Amniotic epithelial cell (primary cell): ENCODE measurements around the gene GABRR2.
"Not testable (repeated sequence)": the region's sequence is repeated elsewhere in the genome, so short reads cannot be mapped to it uniquely, and the experiment has no call there.

ENCODE experiments used
- DNase-seq: peaks from one replicate; pipeline ENCODE4 v3.0.0-alpha.2; 2010; ENCODE audit warnings: low read depth

Gene GABRR2

DNA sequence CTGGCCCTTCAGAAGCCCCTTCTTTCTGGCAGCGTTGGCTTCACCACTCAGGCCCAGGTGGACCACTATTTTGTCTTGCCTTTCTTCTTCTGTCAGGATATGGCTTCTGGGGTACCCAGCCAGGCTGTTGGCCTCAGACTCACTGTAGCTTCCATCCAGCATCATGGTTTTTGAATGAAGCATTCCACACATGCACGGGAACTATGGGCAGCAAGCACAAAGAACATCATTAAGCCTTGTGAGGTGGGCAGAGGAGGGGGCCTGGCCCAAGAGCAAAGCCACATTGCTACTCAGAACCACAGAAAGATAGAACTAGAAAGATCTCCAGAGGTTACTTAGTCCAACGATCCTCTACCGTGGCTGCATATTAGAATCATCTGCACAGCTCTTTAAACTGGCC, 57.3 kb downstream of the GABRR2 start:
- DNase-seq, result no peak

DNA sequence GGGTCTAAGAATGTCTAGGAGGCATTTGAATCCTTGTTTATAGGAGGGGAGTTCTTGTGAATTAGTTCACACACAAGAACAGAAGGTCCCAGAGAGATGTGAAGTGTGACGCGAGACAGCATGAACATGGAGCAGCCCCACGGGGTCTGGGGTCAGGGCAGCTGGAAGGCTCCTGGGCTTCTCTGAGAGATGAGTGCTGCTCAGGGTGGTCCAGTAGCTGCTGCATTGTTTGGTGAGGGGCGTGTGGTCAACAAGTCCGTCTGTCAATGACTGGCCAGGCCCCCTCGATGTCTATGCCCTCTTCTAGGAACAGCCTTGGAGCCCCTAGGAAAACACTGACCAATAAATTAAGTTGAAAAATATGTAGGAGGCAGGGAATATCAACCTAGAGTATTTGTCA, 57.8 kb downstream of the GABRR2 start:
- DNase-seq, result no peak

DNA sequence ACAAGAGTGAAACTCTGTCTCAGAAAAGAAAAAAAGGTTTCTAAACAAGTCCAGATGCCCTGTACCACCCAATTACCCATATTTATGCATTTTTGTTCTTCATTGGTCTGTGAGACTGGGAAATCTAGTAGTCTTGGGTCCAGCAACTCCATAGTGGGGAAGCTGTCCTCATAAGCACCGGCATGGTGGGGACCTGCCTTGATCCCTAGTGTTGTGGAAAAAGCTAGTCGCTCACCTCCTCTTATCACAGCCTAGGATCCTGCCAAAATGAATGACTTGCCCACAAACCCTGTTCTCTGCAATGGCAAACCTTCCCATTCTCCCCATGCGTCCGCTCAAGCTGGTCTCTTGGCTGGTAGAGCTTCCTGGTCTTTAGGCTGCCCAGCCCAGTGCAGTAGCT, 59.7 kb downstream of the GABRR2 start:
- no peak for DNase-seq

DNA sequence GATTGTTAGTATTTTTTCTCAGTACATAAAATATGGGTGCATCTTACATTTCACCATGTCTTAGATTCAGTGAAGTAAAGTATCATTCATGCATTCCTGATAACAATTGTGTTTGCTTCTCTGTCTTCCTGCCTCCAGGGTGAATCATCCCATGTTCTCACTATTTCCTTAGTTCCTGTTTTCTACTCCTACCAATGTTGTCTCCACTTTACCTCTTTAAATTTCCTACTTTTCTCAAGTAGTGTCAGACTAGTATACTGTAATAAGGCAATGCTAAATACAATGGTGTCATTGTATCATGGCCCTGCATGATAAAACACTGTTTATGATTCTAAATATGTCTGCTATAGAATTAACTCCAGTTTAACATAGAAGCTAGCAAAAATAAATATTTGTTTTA, 60.5 kb downstream of the GABRR2 start:
- peak; percentile 9 for DNase-seq

DNA sequence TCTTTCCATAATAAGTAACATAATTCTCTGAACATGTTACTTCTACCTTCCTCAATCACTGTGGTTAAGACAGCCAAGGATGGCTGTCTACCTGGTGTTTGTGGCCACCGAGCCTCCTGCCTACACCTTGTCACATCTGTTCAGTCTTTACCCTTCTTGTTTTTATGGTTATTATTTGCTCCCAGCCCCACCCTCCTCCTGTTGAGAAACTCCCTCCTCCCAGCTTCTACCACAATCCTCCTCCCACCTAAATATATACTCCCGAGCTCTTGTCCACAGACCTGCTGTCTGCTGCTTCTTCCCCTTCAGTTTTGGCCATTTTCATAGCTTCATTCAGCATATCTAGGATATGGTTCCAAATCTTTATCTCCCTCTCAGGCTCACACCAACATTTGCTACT, 62.2 kb downstream of the GABRR2 start:
- no peak for DNase-seq

DNA sequence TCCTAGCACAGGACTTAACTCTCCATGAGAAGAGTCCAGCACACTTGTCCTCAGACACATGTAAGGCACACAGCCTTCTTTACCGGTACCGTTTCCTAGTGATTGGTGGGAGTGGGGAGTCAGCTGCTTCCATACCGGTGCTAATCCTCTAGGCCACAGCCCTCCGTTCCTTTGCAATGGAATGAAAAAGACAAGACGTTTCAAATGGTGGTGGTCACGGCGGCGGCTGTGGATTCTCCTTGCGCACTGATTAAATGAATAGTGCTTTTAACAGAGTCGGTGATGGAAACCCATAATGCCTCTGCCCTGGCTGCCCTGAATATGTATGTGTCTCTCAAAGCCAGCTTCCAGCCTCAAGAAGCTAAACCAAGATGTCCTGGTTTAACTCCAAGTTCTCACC, 63.1 kb downstream of the GABRR2 start:
- DNase-seq, result no peak

DNA sequence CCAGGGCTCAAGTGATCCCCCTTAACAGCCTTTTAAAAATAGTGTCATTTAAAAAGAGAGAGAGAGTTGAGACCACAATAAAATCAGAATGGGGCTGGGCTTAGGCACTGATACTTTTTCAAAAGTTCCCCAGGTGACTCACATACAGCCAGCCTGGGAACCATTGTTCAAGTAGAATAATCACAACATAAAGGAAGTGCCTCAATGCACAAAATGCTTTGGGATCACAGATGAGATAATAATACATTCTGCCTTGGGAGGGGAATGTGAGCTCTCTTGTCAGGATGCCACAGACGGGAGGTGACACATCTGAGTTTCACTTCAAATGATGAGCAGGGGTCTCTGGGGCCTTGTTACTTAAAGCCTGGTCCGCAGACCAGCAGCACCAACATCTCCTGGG, 63.9 kb downstream of the GABRR2 start:
- DNase-seq, result no peak

DNA sequence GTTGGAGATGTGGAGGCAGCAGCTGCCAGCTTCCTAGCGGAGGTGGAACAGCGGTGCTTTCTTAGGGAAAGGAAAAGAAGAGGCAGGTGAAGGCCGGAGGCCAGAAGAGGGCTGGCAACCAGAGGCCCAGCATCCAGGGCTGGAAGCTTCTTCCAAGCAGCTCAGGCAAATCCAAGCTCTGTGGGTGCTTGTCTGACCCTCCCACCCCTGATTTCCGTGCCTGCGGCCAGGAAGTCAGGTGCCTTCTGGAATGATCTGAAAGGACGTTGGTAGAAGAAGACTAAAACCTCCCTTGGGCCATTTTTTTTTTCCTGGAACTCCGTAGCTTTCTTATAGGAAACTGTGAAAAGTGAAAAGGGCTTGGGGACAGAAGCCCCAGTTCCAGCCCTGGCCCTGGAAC, 64.9 kb downstream of the GABRR2 start:
- DNase-seq, result no peak

DNA sequence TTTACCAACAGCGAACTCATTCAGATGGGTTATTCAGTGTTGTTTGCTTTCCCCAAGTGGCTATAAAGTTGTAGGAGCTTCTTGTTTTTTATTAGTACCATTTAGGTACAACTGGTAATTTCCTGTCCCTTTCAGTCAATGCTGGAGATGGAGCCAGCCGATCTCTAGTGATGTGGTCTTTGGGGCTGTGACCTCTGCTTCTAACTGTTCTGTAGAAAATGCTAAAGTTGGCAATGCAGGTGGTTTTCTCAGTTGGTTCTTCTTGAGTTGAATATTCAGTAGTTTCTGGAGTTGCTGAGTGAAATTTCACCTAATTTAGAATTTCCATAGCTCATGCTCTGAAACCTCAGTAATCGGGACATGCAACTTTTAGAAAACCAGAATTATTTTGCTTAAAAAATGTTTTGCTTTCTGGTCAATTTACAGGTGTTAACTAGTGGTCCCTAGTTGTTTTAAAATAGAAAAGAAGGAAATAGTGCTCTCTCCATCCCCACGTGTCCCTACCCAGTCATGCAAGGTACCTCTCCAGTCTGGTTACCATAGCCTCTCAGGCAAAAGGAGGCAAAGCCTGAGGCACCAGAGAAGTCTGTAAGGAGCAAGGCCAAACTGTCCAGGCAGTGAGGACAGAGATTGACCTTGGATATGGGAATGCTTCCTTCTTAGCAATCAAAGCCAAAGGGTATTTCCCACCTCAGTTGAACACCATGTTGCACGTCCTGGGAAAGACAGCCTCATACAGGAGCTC, 70.7 kb downstream of the GABRR2 start:
- DNase-seq, result no peak

DNA sequence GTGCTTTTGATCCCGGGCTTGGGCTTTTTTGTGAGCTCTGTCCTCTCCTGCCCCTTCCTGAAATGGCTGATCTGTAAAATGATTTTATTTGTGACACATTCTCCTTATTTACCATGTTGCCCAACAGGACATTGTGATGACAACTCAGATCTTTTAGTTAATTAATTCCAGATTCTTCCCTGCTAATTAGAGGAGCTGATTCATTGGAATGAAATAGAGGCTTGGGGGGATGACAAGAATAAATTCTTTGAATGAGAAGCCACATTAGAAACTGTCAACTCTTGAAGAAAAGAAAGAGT, 71.8 kb downstream of the GABRR2 start:
- no peak for DNase-seq

DNA sequence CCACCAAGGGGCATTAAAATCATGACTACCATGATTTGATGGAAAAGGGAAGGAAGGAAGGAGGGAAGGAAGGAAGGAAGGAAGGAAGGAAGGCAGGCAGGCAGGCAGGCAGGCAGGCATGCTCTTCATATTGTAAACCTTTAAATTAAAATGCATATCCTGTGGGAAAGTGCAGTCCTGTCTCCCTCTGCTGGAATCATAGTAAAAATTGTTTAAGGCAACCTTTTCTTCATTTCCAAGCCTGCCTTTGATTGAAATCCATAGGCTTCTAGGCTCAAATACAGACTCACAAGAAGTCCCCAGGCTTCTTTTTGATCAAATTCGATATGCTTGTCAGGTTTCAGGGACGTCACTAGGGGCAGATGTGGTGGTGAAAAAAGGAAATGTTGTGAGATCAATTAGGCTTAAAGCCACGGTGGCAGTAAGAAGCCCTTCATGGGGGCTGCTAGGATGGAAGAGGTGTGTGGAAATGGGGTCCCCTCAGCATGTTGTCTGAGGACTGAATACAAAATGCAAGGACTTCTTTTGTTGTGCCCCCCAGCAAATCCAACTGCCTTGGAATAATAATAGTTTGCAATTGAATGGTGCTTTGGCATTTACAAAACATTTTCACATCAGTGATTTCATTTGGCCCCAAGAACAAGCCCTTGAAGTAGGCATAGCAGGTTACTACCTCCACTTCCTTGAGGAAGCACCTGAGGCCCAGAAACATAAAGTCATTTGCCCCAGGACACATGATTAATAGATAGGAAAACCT, 72.3 kb downstream of the GABRR2 start:
- peak; percentile 54 for DNase-seq

DNA sequence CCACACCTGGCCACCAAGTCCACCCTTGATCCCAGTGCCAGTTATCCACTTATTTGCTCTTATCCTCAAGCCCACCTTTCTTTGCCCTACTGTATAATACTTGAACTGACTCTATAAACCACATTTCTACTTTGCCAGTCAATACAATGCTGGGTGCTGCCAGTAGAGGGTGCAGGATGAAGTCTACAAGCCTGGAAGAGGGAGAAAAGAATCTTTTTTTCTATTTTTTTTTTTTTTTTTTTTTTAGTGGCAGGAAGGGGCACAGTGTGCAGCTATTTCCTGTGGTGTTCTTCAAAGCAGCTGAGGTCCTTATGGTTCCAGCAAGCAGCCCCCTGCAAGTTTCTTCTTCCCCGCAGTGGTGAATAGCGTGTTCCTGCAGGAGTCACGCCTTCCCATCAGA, 75.8 kb downstream of the GABRR2 start:
- no peak for DNase-seq

DNA sequence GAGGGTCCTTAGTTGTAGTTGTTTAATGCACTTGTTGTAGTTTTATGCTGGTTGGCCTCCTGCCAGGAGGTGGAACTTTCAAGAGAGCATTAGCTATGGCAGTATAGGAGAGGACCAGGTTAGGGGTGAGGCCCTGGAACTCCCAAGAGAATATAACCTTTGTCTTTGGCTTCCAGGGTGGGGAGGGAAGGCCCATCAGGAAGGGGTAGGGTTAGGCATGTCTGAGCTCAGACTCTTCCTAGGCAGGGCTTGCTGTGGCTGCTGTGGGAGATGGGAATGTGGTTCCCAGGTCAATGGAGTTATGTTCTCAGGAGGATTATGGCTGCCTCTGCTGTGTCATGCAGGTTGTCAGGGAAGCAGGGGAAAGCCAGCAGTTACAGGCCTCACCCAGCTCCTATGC, 77.9 kb downstream of the GABRR2 start:
- DNase-seq, result no peak

DNA sequence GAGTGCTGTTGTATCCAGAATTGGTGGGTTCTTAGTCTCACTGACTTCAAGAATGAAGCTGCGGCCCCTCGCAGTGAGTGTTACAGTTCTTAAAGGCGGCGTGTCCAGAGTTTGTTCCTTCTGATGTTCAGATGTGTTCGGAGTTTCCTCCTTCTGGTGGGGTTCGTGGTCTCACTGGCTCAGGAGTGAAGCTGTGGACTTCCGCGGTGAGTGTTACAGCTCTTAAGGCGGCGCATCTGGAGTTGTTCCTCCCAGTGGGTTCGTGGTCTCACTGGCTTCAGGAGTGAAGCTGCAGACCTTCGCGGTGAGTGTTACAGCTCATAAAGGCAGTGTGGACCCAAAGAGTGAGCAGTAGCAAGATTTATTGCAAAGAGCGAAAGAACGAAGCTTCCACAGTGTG, 81.5 kb downstream of the GABRR2 start:
- not testable (repeated sequence) for DNase-seq

DNA sequence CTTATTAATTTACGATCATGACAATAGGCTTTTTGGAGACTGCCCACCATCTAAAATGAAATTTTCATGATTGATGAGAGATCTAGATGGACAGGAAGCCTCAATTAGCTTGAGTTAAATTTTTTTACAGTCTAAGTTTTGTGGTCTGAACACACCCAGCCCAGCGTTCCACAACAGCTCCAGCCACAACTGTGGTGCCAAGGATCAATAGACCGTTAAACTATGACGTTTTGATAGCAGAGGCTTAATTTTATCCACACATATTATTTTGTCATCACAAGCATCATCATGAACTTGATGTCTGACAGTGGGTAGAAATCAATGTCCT, 92.4 kb downstream of the GABRR2 start:
- DNase-seq, result no peak

DNA sequence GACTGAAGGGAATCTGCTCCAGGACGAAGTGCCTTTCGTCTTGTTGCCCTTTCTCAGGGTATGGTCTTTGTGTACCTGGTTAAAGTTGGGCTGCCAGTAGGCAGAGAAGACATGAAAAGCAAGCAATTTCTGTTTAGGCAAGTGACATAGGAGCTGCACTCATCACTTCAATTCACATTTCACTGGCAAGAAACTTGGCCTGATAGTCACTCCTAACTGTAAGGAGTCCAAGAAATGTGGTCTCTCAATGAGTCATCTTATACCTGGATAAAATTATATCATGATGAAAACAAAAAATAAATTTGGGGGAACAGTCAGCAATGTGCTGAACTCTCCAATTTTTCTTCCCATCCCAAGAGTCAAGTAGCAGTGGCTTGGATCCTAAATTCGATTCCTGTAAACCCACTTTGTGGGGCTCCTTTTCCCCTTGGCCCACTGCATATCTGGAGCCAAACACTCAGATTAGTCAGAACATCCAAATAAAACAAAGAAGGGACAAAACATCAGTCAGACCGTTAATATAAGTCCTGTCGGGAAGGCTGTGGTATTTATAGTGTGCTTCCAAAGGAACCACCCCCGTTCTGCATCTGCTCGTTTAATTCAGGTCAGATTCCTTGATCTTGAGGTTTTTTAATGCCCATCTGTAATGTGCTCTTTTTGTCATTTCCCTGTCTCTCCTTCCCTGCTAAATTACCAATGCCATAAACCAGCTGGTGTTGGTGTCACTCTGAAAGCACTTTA, 93.0 kb downstream of the GABRR2 start:
- peak; percentile 5 for DNase-seq

DNA sequence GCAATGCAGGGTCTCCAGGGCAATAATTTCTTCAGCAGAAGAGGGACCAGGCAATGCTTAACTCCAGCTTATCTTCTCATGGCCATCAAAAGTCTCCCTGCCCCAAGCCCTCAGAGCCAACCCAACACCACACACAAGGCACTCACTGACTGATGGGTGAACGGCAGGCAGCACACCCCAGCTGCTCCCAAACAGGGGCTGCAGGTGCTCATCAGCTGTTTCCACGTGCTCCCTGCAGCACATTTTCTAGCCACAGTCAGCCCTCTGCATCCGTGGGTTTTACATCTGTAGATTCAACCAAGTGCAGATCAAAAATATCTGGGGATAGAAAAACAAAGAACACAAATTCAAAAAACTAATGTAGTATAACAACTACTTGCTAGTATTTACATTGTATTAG, 94.0 kb downstream of the GABRR2 start:
- no peak for DNase-seq

DNA sequence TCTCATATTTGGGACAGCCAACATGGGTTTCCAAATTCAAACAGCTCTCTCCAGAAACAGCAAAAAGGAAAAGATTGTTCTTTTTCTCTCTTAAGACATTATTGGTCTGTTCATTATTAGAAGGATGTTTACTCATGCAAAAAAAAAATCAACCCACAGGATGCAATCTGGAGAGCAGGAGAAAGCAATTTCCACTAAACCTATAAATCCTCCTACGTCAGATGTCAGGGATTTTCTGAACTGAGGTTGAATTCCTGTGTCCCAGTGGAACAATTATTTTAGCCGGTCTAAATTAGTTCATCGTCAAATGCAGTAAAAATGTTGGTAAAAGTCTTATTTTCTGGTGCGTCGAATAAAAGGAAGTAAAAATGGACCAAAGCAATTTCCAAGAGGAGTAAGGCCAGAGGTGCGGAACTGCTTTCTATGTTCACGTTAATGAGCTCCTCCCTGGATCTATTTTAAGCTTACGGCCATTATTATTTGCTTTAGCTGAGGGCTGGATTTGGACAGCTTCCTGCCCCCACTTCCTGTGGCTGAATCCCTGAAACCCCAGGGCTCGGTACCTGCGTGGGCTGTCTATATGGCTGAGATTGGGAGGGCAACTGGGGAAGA, 97.7 kb downstream of the GABRR2 start, which contains the start of gene GABRR1:
GABRR1 (minus strand) TSS at position 60 of the 612 bp plus-strand sequence; CDS start at position 24, 36 bp downstream.
- no peak for DNase-seq

DNA sequence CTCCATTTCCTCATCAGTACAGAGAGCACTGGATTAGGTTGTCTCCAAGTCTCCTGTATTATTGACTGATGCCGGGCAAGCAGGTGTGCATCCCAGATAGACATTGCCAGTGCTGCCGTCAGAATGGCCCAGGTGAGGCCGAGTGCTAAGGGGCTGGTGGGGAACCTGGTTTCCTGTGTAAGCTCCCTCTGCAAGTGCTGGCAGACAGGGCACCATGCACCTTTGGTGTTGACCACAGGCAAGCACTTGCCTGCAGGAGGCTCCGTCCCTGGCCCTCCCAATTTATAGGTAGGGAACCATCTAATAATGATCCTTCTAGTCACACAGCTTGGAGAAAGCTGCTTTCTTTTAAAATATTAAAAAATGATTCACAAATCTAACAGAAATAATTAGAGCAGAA, 98.7 kb downstream of the GABRR2 start:
- no peak for DNase-seq

DNA sequence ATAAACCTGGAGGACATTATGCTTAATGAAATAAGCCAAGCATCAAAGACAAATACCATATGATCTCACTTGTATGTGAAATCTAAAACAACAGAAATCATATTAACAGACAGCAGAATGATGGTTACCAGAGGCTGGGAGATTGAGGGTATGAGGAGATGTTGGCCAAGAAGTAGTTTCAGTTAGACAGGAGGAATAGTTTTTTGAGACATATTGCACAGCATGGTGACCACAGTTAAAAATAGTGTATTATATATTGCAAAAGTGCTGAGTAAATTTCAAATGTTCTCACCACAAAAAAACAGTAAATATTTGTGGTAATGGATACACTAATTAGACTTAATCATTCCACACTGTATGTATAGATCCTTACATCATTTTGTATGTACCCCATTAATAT, 99.7 kb downstream of the GABRR2 start:
- peak; percentile 8 for DNase-seq

DNA sequence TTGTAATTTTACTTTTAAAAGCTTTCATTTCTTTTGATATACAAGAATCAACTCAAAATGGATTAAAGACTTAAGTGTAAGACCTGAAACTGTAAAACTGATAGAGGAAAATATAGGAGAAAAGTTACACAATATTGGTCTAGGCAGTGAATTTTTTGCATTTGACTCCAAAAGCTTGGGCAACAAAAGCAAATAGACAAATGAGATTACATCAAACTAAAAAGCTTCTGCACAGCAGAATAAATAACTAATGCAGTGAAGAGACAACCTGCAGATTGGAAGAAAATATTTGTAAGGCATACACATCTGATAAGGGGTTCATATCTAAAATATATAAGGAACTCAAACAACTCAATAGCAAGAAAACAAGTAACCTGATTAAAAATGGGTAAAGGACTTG, 100.9 kb downstream of the GABRR2 start:
- DNase-seq, result no peak

DNA sequence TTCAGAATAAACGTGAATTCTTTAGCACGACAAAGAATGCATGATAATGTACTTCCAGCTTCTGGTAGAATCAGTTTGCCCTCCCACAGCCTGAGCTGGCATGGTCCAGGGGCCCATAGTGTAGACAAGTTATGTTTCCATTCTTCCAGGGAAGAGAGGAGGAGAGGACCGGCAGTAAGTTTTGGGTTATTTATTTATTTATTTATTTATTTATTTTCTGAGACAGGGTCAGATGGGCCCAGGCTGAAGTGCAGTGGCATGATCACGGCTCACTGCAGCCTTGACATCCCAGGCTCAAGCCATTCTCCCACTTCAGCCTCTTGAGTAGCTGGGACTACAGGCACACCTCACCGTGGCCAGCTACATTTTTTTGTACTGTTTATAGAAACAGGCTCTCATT, 102.6 kb downstream of the GABRR2 start:
- no peak for DNase-seq

DNA sequence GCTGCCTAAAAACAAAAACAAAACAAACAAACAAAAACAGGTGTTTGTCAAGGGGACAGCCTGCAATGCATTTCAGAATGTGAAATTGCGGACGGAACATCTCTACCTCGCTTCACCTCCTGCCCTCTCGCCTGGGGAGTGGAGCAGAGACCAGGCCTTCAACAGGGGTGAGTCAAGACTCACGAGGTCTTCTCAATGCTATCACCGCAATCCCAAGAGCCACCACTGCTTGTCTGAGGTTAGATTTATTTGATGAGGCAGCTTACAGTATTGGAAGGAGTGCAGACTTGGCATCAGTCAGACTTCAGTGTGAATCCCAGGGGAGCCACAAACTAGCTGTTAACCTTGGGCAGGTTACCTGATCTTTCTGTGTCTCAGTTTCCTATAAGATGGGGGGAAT, 105.6 kb downstream of the GABRR2 start:
- peak; percentile 3 for DNase-seq
